CD4-positive, alpha-beta T cell (primary cell): ENCODE measurements around the gene APP. TPM values are rescaled to one million over a fixed set of nuclear protein-coding genes. Genes with fewer than 3 reads are reported as not detected.

Experiments
- ATAC-seq: fragments of 200-7000 bp; cut with Tn5 transposase; one replicate; pipeline ENCODE4 v1.10.0; 2022; ENCODE audit warnings: mild to moderate bottlenecking; ENCODE audit not compliant: poor library complexity
- CTCF ChIA-PET: fragments of 350-600 bp; sonication (Branson Sonifier 250); formaldehyde crosslinking; loops from one replicate; lab custom pipeline; 2021; ENCODE audit warnings: antibody characterized with exemption, inconsistent platforms; lab: Charles Lee
- POLR2A ChIA-PET: fragments of 350-600 bp; sonication (Branson Sonifier 250); formaldehyde crosslinking; loops from one replicate; lab custom pipeline; 2021; ENCODE audit warnings: antibody characterized with exemption, inconsistent platforms; lab: Charles Lee
- DNase-seq, 14 experiments: peaks; one replicate each; pipeline ENCODE4 v3.0.0-alpha.2; 2013 to 2020; ENCODE audit warnings: mixed read lengths in 2 of 14
- H3K27ac ChIP-seq, 2 donors: one replicate each; pipeline versions ENCODE4 v1.5.1 to v1.7.0; 2013; ENCODE audit warnings: low read length in 2 of 2, low read depth in 1 of 2, mild to moderate bottlenecking in 1 of 2
- H3K27me3 ChIP-seq, 2 experiments: 1 replicate in 1 of 2; 2 replicates in 1 of 2; pipeline versions ENCODE4 v1.6.1 to v1.7.0; 2013; ENCODE audit warnings: low read length in 2 of 2, control low read depth in 1 of 2, mild to moderate bottlenecking in 1 of 2, moderate library complexity in 1 of 2; ENCODE audit not compliant: insufficient read depth in 2 of 2, control insufficient read depth in 1 of 2
- H3K36me3 ChIP-seq: one replicate; pipeline ENCODE4 v1.6.1; 2013; ENCODE audit warnings: low read length, control low read depth; ENCODE audit not compliant: insufficient read depth
- H3K4me1 ChIP-seq: one replicate; pipeline ENCODE4 v1.6.1; 2013; ENCODE audit warnings: low read length, control low read depth; ENCODE audit not compliant: insufficient read depth
- H3K4me3 ChIP-seq: one replicate; pipeline ENCODE4 v1.5.1; 2013; ENCODE audit warnings: mild to moderate bottlenecking, low read length, moderate library complexity
- H3K9me3 ChIP-seq, 2 experiments: 1 replicate in 1 of 2; 2 replicates in 1 of 2; pipeline versions ENCODE4 v1.6.1 to v1.7.0; 2013; ENCODE audit warnings: low read length in 2 of 2, mild to moderate bottlenecking in 2 of 2, control low read depth in 1 of 2, moderate library complexity in 1 of 2; ENCODE audit not compliant: control insufficient read depth in 1 of 2, insufficient read depth in 1 of 2
- H3K27ac Mint-ChIP-seq: one replicate; pipeline ENCODE4 v1.8.0; 2020; ENCODE audit warnings: mixed read lengths
- H3K27me3 Mint-ChIP-seq: one replicate; pipeline ENCODE4 v1.8.0; 2021; ENCODE audit warnings: mixed read lengths
- H3K36me3 Mint-ChIP-seq: one replicate; pipeline ENCODE4 v1.8.0; 2021; ENCODE audit warnings: low read depth, mixed read lengths
- H3K4me1 Mint-ChIP-seq: one replicate; pipeline ENCODE4 v1.8.0; 2021; ENCODE audit warnings: low read depth, mixed read lengths
- H3K4me3 Mint-ChIP-seq: one replicate; pipeline ENCODE4 v1.8.0; 2020; ENCODE audit warnings: mild to moderate bottlenecking, mixed read lengths
- H3K9me3 Mint-ChIP-seq: one replicate; pipeline ENCODE4 v1.8.0; 2020; ENCODE audit warnings: mixed read lengths
- intact Hi-C, 2 experiments: fragments of 100-400 bp; cut with DNase I in 1 of 2; cut with micrococcal nuclease in 1 of 2; formaldehyde crosslinking; loops; one replicate each; pipeline versions ENCODE4 v1.15.1 to v1.9.0; 2023 to 2025; cut with DNase I, micrococcal nuclease
- total RNA-seq, 174 experiments: library from RNA in 2 of 174; stranded (reverse) in 2 of 174; gene quantifications; one replicate each; pipeline ENCODE4 v1.2.3 and lab custom pipeline; 2021 to 2026
- TF ChIP-seq, protein P1 (sequence below): fragments of 200-600 bp; IDR thresholded peaks from one replicate; pipeline ENCODE4 v1.8.0; 2022; ENCODE audit warnings: antibody characterized with exemption, mild to moderate bottlenecking

APP gene
- total RNA-seq, 2 experiments from 2014 or later: 43.6 to 44.4 TPM

- no peak overlapping the region for H3K27ac Mint-ChIP-seq
- ATAC-seq (peak; percentile 73), DNase-seq (peak; percentile 19 to 73 (median 46))
- H3K27me3 Mint-ChIP-seq: no peaks in the 10 kb centered on the region
- ChIA-PET POLR2A (no interaction called here), CTCF (interaction anchor here (2.2 kb wide), 1 partner anchor 14 kb away, joined by 4 read pairs; no protein-coding TSS in a partner anchor)
- H3K4me1 ChIP-seq: no peaks in the 10 kb centered on the region
- peaks cover 0 to 6% of the 10 kb centered on the region in 2 experiments for H3K9me3 ChIP-seq
- no peak overlapping the region for H3K27ac ChIP-seq
- H3K36me3 ChIP-seq: peaks cover 5% of the 10 kb centered on the region
- no peak overlapping the region for H3K4me3 ChIP-seq
- no peaks in the 10 kb centered on the region for H3K27me3 ChIP-seq
- peaks cover 23% of the 10 kb centered on the region for H3K36me3 Mint-ChIP-seq
- intact Hi-C loops: loop anchor here (1.0 to 5.0 kb wide), 4 partner anchors 289 to 836 kb away; partner anchors contain the start of gene APP (in 2 of the 2)
- TF ChIP-seq, protein P1, sequence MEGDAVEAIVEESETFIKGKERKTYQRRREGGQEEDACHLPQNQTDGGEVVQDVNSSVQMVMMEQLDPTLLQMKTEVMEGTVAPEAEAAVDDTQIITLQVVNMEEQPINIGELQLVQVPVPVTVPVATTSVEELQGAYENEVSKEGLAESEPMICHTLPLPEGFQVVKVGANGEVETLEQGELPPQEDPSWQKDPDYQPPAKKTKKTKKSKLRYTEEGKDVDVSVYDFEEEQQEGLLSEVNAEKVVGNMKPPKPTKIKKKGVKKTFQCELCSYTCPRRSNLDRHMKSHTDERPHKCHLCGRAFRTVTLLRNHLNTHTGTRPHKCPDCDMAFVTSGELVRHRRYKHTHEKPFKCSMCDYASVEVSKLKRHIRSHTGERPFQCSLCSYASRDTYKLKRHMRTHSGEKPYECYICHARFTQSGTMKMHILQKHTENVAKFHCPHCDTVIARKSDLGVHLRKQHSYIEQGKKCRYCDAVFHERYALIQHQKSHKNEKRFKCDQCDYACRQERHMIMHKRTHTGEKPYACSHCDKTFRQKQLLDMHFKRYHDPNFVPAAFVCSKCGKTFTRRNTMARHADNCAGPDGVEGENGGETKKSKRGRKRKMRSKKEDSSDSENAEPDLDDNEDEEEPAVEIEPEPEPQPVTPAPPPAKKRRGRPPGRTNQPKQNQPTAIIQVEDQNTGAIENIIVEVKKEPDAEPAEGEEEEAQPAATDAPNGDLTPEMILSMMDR: peak; percentile 88
- H3K4me3 Mint-ChIP-seq: no peak overlapping the region
- no peaks in the 10 kb centered on the region for H3K4me1 Mint-ChIP-seq
- no peaks in the 10 kb centered on the region for H3K9me3 Mint-ChIP-seq
Observed at GRCh38 chr21:25881524-25882376, 288.8 kb downstream of the APP start.

GRCh38 chr21:25879203-25879602 lies 291.4 kb downstream of the APP start:
- POLR2A ChIA-PET: no interaction called here
- no peaks in the 10 kb centered on the region for H3K4me1 Mint-ChIP-seq
- ATAC-seq: no peak

GRCh38 chr21:25878344-25878743 lies 292.2 kb downstream of the APP start:
- intact Hi-C loops: no loop called here
- ChIA-PET CTCF (no interaction called here), POLR2A (no interaction called here)
- ATAC-seq (no peak), DNase-seq (no peak)
- Mint-ChIP-seq H3K27me3 (no peaks in the 10 kb centered on the region), H3K9me3 (no peaks in the 10 kb centered on the region), H3K27ac (no peak overlapping the region), H3K4me1 (no peaks in the 10 kb centered on the region), H3K36me3 (peaks cover 15% of the 10 kb centered on the region), H3K4me3 (no peak overlapping the region)
- TF ChIP-seq, protein P1: no peak
- H3K4me3 ChIP-seq: no peak overlapping the region
- no peak overlapping the region for H3K27ac ChIP-seq
- H3K9me3 ChIP-seq: peaks cover 0 to 6% of the 10 kb centered on the region in 2 experiments
- peaks cover 5% of the 10 kb centered on the region for H3K36me3 ChIP-seq
- no peaks in the 10 kb centered on the region for H3K4me1 ChIP-seq
- H3K27me3 ChIP-seq: no peaks in the 10 kb centered on the region

More at GRCh38 chr21:25879203-25879602, 291.4 kb downstream of the APP start:
- Histone ChIP-seq H3K27ac (no peak overlapping the region), H3K27me3 (no peaks in the 10 kb centered on the region), H3K4me1 (no peaks in the 10 kb centered on the region), H3K9me3 (peaks cover 0 to 6% of the 10 kb centered on the region in 2 experiments), H3K36me3 (peaks cover 5% of the 10 kb centered on the region), H3K4me3 (no peak overlapping the region)
- TF ChIP-seq, protein P1: no peak
- Mint-ChIP-seq H3K27ac (no peak overlapping the region), H3K27me3 (no peaks in the 10 kb centered on the region), H3K36me3 (peaks cover 18% of the 10 kb centered on the region), H3K4me3 (no peak overlapping the region), H3K9me3 (no peaks in the 10 kb centered on the region)
- CTCF ChIA-PET: interaction anchor here (1.5 kb wide), 1 partner anchor 292 kb away, joined by 3 read pairs; the partner anchor contains the start of gene APP
- DNase-seq: no peak
- intact Hi-C loops: no loop called here
